ENCODE measurements around the gene CCDC88C.

DNA sequence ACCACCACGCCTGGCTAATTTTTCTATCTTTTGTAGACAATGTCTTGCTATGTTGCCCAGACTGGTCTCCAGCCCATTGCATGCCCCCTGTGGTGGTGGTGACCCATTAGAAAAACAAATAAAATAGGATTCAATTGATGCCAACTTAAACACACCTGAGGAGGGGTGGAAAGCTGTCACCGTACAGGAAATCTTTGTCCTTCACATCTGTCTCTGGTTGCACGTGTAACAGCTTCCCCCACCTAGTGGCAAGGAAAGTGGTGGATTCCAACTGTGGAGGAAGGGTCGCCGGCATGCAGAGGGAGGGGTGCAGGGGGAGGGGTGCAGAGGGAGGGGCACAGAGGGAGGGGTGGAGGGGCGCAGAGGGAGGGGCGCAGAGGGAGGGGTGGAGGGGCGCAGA lies 147.0 kb downstream of the CCDC88C start:
- TF ChIP-seq, protein P1, sequence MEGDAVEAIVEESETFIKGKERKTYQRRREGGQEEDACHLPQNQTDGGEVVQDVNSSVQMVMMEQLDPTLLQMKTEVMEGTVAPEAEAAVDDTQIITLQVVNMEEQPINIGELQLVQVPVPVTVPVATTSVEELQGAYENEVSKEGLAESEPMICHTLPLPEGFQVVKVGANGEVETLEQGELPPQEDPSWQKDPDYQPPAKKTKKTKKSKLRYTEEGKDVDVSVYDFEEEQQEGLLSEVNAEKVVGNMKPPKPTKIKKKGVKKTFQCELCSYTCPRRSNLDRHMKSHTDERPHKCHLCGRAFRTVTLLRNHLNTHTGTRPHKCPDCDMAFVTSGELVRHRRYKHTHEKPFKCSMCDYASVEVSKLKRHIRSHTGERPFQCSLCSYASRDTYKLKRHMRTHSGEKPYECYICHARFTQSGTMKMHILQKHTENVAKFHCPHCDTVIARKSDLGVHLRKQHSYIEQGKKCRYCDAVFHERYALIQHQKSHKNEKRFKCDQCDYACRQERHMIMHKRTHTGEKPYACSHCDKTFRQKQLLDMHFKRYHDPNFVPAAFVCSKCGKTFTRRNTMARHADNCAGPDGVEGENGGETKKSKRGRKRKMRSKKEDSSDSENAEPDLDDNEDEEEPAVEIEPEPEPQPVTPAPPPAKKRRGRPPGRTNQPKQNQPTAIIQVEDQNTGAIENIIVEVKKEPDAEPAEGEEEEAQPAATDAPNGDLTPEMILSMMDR (IDR thresholded peaks at IDR 0.05) = no peak
- no peak for TF ChIP-seq POLR2A (IDR thresholded peaks at IDR 0.05)
